ENCODE results near the gene EMX2.
A peak's percentile ranks its signal among the peaks of the same experiment; 100 is the strongest.
"Not testable (repeated sequence)": the region's sequence is repeated elsewhere in the genome, so short reads cannot be mapped to it uniquely, and the experiment has no call there.

EMX2 gene

DNA sequence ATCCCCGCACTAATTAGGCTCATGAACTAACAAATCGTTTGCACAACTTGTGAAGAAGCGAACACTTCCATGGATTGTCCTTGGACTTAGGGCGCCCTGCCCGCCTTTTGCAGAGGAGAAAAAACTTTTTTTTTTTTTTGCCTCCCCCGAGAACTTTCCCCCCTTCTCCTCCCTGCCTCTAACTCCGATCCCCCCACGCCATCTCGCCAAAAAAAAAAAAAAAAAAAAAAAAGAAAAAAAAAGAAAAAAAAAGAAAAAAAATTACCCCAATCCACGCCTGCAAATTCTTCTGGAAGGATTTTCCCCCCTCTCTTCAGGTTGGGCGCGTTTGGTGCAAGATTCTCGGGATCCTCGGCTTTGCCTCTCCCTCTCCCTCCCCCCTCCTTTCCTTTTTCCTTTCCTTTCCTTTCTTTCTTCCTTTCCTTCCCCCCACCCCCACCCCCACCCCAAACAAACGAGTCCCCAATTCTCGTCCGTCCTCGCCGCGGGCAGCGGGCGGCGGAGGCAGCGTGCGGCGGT, at the start of gene EMX2:
Gene EMX2 (plus strand): TSS at position 41 of the 519 bp plus-strand sequence. CDS start 522 bp downstream, outside the sequence.
- no peak for DNase-seq

DNA sequence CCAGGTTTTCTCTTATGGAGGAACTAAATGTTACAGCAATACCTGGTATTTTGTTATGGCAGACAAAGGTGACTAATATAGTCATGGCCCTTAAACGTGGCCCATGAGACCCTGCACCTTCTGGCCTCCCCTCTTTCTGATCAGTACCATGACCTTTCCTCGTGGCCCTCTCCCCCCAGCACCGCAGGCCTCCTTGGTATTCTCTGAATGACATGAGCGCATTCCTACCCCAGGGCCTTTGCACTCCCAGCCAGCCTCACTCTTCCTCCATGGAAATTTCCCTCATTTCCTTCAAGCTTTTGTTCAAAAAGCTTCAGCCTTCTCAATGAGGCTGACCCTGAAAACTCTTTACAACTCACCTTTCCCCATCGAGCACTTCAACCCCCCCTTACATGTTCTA, 46.5 kb upstream of the EMX2 start:
- no peak for DNase-seq

- peak; percentile 81 for DNase-seq
Observed at GRCh38 chr10:117496616-117497028, 45.9 kb upstream of the EMX2 start.

GRCh38 chr10:117497736-117498135, 44.8 kb upstream of the EMX2 start:
- no peak for DNase-seq

DNA sequence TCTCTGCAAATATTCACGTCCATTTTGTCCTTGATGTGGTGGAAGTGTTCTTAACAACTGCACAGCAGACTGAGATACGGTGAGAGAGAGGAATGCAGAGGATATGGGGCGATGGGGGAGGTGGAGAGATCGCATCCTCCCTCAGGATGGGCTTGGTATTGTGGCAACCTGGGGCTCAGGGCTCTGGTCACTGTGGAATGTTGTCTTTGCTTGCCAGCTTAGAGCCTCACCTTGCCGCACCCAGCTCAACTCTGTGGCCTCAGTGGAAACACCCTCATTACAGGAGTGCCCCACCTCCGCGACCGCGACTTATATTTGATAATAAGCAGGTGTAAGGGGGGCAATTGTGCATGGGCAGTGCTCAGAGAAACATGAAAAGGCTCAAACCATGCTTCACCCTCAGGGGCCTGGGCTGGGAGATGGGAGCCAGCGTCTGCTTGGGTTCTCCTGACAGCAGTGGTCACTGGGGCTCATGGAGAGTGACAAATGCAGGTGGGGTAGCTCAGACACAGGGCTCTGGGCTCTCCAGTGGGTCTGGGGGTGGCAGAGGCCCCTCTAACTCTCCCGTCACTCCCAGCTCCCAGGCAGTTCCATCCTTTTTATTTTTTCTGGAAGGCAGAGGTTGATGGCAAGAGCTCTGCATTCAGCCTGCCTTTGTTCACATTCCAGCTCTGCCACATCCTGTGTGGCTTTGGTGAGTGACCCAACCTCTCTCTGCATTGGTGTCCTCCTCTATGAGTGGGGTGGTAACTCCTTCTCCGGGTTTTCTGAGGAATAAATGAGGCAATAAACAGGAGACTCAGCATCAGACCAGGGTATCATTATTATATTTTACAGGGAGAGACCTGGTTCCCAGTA, 43.1 kb upstream of the EMX2 start:
- no peak for DNase-seq

GRCh38 chr10:117500456-117500855, 42.1 kb upstream of the EMX2 start:
- DNase-seq, result no peak

- no peak for DNase-seq
Observed at GRCh38 chr10:117501460-117502035, 41.0 kb upstream of the EMX2 start.

- no peak for DNase-seq
Observed at GRCh38 chr10:117502421-117503243, 39.9 kb upstream of the EMX2 start.

- DNase-seq, result no peak
Observed at GRCh38 chr10:117503244-117504205, 39.0 kb upstream of the EMX2 start.

GRCh38 chr10:117504562-117504961, 38.0 kb upstream of the EMX2 start:
- no peak for DNase-seq

- not testable (repeated sequence) for DNase-seq
Observed at GRCh38 chr10:117507081-117507480, 35.5 kb upstream of the EMX2 start.

- DNase-seq, result no peak
Observed at GRCh38 chr10:117509573-117509972, 33.0 kb upstream of the EMX2 start.

DNA sequence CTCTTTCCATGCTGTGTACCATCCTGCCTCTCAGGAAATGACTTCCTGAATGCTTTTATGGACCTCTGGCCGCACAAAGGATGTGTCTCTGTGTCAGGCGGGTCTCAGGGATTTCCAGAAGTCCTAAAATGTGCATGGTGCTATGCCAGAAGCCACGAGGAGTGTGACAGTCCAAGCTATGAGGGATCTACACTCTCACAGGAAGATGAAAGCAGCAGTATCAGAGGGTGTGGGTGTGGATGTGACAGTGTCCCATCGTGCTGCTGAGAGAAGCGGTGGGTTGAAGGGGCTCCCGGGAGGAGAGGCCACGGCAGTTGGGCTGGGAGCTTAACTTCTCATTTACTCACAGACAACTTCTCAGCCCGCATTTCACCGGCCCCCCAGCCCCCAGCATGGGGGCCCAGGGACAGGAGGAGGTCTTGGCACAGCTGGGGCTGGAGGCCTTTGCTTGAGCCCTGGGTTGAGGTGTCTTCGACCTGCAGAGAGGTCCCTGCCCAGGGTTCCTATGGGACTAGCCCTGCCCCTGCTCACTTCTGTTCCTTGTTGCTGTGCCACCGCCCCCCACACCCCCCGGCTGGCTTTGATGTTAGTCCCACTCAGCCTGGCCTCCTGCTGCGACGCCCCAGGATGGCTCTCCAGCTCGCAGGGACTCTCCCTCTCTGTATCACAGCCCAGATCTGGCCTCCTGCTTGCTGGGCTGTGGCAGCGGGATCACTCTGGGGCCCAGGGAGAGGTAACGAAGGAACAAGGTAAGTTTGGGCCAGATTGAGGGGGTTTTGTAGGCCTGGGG, 30.8 kb upstream of the EMX2 start:
- DNase-seq, result no peak

- no peak for DNase-seq
Observed at GRCh38 chr10:117514971-117515370, 27.6 kb upstream of the EMX2 start.

DNA sequence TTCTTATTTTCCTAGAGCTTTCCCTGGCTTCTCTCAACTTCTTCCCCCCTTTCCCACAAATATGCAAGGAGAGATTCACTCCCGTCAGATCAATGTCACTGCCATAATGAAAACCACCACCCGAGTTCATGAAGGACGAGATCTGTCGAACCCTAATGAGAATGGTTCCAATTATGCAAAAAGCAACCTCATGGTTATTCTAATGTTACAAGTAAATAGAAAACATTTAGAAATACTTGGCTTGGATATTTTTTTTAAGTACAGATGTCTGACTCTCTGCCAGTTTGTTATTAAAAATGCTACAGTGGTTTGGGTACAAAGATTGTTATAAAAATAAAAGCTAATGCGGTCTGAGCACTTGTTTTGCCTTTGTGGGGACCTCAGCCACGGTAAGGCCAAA, 25.9 kb upstream of the EMX2 start:
- no peak for DNase-seq

GRCh38 chr10:117518246-117518645, 24.3 kb upstream of the EMX2 start:
- DNase-seq, result no peak

DNA sequence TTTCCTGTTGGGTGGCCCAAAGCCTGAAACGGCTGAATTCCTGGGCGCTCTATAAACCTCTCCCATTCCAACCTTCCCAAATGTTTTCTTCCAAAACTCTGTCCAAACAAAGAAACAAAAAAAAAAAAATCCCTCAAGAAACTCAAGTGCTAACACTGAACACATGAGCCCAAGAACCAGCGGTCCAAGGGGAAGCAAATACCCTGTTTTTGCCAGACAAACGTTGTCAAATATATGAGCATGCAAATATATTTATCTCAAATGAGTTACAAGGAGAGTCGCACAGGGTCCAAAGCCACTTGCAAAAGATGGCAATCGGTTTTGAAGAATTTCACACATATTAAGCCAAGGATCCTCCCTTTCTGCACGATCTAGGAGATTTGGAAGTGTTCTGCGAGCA, 23.3 kb upstream of the EMX2 start:
- no peak for DNase-seq

DNA sequence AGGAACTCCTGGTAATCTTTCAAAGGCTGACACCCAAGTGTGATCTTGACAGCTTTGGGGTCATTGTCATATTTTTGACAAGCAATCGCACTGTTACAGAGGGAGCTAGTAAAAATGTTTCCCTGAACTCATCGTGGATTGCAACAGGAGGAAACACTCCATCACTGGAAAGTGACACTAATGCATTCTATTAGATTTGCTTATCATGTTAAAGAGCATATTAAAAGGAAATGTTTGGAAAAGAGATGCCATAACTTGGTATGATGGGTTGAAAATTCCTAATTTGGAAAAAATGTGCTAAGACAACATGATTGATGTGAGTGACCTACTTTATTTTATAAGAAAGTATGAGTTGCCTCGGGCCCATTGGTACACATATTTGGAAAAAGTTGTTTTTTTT, 22.7 kb upstream of the EMX2 start:
- no peak for DNase-seq

DNA sequence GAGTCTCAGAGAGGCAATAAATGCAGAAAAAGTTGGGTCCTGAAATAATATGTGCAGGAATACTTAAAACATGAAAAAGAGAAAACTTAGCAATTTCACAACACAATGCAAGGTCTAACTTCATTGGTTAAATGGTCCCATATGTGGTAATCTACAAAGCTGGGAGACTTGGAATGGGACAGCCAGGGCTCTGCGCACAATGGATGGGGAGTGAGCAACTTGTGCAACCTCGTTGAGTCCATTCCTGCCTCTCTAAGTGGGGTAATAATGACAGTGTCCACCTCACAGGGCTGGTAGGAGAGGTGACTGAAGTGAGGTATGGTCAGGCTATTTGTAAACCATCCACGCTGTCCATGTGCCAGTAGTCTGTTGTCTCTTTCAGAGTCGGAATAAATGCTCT, 11.8 kb upstream of the EMX2 start:
- DNase-seq, result no peak

- DNase-seq, result no peak
Observed at GRCh38 chr10:117531371-117532002, 11.1 kb upstream of the EMX2 start.

- no peak for DNase-seq
Observed at GRCh38 chr10:117532003-117532385, 10.6 kb upstream of the EMX2 start.

All from kidney glomerular epithelial cell (primary cell).